PFSK-1 (cell line): ENCODE results near the gene SPATA45.

ENCODE experiments used
- FOXP2 ChIP-seq: optimal IDR thresholded peaks from 2 replicates; pipeline ENCODE3; 2011; ENCODE audit warnings: borderline replicate concordance, control low read depth, inconsistent platforms; ENCODE audit not compliant: insufficient read depth; ENCODE audit errors: extremely low read length, extremely low read depth
- POLR2AphosphoS5 ChIP-seq: IDR thresholded peaks from 2 replicates; pipeline ENCODE4 v1.6.1; 2012; ENCODE audit warnings: low read depth, mild to moderate bottlenecking, control low read depth, low read length, moderate library complexity
- SIN3A ChIP-seq: IDR thresholded peaks from 2 replicates; pipeline ENCODE4 v1.6.1; 2012; ENCODE audit warnings: mild to moderate bottlenecking, low read length, moderate library complexity, borderline replicate concordance; ENCODE audit not compliant: insufficient read depth
- TAF1 ChIP-seq: IDR thresholded peaks from 2 replicates; pipeline ENCODE4 v1.6.1; 2012; ENCODE audit warnings: low read length, control low read depth, borderline replicate concordance; ENCODE audit not compliant: insufficient read depth

GRCh38 chr1:212862111-212862690 is 14.8 kb upstream of the SPATA45 start:
- TF ChIP-seq POLR2AphosphoS5 (no peak), TAF1 (no peak), SIN3A (no peak), FOXP2 (no peak)
